ENCODE measurements around the gene LDB1.

The LDB1 gene, protein sequence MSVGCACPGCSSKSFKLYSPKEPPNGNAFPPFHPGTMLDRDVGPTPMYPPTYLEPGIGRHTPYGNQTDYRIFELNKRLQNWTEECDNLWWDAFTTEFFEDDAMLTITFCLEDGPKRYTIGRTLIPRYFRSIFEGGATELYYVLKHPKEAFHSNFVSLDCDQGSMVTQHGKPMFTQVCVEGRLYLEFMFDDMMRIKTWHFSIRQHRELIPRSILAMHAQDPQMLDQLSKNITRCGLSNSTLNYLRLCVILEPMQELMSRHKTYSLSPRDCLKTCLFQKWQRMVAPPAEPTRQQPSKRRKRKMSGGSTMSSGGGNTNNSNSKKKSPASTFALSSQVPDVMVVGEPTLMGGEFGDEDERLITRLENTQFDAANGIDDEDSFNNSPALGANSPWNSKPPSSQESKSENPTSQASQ

DNA sequence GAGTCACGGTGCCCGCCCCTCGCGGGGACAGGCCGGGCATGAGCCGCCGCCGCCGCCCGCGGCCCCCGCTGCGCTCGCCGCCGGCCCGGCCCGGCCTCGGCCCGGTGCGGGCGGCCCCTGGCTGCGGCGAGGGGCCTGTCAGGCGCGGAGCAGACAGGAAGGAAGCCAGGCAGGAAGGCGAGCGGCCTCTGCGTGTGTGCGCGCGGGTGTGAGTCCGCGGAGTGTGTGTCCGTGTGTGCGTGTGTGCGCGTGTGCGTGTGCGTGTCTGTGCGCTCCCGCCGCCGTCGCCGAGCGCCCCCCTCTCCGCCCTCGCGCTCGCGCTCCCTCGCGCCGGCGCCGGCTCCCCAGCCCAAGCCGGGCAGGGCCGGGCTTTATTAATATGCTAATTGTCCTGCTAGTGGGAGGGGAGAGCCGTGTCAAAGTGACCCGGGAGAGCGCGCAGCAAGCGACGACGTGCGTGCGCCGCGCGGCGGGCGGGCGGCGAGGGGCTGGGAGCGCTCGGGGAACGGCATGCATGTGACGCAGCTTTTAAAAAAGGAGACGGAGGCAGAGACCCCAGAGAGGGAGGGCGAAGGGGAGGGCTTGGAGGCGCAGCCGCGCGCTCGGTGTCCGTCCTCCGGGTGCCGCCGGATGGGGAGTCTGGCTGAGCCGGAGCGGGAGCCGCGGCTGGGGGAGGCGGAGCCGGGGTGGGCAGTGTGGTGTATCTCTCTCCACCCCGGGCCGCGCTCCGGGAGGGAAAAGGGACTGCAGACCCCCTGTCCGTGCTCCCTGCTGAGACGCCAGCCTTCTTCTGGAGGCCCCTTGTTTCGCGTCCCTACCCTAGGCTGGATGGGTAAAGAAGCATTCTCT, at the start of gene LDB1:
Gene LDB1 (minus strand): TSS at position 227 of the 849 bp plus-strand sequence. CDS start 258 bp downstream, outside the sequence.
- DNase-seq: peak; percentile 51

DNA sequence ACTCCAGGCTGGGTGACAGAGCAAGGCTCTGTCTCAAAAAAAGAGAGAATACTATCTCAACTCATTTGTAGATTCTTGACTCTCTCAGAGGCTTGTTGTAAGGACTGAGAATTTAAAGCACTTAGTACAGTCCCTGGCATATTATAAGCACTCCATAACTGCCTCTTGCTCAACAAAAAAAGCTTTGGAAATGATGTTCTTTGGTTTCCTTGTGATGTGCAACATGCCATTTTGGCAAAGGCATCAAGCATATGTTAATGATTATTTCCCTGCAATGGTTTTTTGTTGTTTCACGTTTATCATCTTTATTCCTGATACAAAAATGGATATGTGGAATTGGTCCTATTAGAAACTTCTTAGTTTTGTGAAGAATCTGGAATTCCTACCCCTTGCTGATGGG, 47.7 kb upstream of the LDB1 start:
- no peak for DNase-seq

DNA sequence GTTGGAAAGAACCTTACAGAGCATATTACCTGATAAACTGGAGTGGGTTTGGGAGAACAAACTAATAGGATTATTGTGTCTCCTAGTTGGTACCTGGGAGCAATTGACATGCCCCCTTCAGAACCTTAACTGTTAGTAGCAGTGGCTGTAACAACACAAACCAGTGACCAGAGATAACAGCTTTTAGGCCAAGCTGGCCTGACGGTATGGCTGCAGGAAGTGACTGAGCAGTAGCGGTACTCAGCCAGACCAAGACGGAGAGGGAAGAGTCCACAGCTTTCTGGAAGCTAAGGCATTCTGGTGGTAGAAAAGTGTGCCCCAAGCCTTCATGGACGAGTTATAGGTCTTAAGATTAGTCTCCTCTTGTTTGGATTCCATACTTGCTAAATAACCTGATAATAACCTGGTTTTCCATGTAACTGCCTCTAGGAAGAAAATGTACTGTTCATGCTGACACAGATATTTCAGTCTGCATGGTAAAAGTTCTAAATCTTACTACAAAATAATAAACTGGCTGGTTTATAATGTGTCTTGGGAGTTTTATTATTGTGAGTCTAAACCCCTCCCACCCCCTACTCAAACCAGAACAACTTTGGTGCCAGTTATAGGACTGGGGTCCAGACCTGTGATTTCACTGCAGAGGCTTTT, 43.3 kb upstream of the LDB1 start:
- no peak for DNase-seq

DNA sequence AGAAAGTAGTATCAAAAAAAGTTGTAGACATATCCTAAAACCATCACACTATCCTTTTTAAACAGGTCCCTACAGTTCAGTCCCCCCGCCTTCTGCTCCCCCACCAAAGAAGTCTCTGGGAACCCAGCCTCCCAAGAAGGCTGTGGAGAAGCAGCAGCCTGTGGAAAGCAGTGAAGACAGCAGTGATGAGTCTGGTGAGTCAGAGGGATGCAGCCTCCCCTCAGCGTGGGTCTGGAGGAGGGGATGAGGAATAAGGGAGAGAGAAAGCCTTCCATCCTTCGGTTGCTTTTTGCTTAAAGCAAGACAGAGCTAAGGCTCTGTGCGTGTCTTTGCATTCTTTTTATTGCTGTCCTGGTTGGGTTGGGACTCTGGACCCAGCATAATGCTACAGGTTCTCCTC, 39.7 kb upstream of the LDB1 start:
- no peak for DNase-seq

DNA sequence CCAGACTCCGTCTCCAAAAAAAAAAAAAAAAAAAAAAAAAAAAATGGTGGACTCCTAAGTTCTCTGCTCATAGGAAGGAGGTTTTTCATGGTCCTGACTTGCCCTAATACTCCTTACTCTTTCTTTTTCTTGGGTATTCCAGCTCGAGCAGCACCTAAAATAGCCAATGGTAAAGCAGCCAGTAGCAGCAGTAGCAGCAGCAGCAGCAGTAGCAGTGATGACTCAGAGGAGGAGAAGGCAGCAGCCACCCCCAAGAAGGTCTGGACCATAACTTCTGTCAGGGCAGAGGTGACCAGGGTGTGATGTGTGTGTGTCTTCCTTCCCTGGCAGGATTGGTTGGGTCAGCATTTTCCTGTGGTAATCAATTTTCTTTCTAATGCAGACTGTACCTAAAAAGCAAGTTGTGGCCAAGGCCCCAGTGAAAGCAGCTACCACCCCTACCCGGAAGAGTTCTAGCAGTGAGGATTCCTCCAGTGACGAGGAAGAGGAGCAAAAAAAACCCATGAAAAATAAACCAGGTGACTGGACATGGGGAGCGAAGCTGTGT, 39.0 kb upstream of the LDB1 start:
- no peak for DNase-seq

DNA sequence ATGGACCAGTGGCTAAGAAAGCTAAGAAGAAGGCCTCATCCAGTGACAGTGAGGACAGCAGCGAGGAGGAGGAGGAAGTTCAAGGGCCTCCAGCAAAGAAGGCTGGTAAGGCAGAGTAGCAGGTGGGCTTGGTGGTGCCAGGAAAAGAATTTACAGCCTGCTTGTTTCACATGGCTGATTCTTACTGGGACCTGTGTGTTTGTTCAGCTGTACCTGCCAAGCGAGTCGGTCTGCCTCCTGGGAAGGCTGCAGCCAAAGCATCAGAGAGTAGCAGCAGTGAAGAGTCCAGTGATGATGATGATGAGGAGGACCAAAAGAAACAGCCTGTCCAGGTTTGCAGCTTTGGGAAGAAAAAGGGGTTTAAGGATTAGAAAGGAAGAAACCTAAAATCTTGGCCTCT, 37.1 kb upstream of the LDB1 start:
- no peak for DNase-seq

DNA sequence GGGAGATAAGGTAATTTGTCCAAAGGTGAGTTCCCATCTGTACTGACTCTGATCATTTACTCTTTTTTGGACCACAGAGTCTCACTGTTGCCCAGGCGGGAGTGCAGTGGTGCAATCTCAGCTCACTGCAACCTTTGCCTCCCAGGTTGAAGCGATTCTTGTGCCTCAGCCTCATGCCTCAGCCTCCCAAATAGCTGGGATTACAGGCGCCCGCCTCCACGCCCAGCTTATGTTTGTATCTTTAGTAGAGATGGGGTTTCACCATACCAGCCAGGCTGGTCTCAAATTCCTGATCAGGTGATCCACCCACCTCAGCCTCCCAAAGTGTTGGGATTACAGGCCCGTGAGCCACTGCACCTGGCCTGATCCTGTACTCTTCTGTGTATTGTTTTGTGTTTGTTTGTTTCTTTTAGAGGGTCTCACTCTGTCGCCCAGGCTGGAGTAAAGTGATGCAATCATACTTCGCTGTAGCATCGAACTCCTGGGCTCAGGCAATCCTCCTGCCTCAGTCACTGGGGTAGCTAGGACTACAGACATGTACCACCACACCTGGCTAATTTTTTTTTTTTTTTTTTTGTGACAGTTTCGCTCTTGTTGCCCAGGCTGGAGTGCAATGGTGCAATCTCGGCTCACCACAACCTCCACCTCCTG, 34.4 kb upstream of the LDB1 start:
- DNase-seq: no peak

DNA sequence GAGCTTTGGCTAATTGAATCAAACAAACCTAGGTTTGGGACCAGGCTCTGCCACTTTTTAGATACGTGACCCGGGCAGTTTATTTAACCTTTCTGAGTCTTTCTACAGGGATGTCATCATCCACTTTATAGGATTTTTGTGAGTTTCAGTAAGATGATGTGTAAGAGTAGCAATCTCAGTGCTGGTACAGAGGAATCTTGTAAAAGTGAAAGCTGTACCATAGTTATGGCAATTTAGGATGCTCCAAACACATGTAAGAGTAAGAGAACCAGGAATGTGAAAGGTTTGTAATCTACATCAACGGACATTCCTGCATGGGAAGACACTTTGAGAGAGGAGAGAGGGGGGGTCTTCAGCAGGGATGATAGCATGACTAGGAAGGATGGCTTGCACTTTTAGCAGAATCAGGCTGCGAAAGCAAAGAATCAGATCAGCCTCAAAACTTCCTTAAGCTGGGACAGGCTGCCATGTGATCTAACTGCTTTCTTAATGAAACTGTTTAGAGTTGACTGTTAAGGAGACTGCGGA, 33.0 kb upstream of the LDB1 start:
- DNase-seq: no peak

DNA sequence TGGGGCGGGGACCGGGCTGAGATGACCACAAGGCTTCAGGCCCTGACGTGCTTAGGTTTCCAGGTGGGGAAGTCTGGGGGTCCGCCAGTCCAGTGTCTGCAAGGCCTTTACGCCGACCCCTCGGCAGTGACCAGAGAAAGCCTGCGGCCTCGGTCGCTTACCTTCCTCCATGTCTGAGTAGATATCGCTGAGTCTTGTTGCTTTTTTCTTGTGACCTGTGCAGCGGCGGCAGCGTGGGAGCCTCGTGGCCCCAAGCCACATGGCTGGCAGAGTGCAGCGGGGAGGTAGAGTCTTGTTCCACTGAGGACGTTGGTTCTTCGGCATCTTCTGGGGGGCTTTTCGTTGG, 32.4 kb upstream of the LDB1 start:
- DNase-seq: no peak

DNA sequence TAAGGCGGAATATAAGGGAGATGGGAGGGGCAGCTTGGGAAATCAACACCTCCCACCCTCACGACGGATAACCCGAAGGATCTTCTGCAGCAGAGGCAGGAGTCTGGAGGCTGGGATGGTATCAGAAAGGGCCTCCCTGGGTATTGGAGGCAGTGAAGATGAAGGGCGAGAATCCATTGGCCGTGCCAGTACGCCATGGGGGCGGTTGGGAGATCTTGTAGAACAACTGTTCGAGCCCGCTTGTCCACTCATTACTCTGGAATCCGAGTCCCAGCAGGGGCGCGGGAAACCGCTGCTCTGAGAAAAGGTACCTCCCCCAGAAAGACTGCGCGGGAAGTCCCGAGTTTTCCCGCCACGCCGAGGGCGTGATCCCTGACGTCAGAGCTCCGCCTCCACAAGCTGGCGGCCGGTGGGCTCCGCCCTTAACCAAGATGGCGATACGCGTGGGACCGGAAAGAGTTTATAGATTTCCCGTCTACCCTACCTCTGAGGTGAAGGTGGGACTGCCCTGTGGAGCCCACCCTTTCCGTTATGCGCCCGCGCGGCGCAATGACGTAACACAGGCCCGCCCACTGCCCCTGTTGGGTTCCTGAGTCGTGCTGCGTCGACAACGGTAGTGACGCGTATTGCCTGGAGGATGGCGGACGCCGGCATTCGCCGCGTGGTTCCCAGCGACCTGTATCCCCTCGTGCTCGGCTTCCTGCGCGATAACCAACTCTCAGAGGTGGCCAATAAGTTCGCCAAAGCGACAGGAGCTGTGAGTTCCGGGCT, 31.8 kb upstream of the LDB1 start, which contains the start of gene NOLC1:
Gene NOLC1 (plus strand): TSS at position 616 of the 771 bp plus-strand sequence. CDS start 22 bp downstream, at position 638.
- peak; percentile 86 for DNase-seq

DNA sequence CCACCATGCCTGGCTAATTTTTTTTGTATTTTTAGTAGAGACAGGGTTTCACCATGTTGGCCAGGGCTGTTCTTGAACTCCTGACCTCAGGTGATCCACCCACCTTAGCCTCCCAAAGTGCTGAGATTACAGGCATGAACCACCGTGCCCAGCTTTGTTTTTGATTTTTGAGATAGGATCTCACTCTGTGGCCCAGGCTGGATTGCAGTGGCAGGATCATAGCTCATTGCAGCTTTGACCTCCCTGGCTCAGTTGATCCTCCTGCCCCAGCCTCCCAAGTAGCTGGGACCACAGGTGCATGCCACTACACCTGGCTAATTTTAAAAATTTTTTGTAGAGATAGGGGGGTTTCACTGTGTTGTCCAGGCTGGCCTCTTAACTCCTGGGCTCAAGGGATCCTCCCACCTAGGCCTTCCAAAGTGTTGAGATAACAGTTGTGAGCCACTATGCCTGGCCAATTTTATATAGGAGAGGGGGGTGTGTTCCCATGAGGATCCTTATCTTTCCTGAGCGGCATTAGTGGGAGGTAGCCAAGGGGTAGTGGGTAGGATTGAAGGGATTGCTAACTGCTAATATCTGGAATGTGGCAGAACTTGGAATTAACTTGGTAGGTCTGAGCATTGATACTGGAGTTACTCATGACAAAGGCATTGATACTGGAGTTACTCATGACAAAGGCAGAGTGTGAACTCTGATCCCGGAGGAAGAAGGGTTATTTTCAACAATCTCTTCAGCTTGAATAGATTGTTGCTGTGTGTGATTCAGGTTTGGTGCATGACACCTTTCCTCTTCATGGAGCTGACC, 31.0 kb upstream of the LDB1 start:
- no peak for DNase-seq

DNA sequence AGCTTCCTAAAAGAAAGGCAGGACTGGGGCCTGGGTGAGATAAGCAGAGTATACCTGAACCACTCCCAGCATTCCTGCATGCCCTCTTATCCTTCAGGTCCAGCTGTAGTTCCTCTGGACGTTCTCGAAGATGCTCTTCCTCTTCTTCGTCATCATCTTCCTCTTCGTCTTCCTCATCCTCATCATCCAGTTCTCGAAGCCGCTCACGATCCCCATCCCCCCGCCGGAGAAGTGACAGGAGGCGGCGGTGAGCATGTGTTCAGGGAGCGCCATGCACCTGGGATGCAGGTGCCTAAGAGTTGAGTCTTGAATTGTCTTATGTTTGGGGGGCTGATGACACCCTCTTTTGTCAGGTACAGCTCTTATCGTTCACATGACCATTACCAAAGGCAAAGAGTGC, 28.1 kb upstream of the LDB1 start:
- no peak for DNase-seq

DNA sequence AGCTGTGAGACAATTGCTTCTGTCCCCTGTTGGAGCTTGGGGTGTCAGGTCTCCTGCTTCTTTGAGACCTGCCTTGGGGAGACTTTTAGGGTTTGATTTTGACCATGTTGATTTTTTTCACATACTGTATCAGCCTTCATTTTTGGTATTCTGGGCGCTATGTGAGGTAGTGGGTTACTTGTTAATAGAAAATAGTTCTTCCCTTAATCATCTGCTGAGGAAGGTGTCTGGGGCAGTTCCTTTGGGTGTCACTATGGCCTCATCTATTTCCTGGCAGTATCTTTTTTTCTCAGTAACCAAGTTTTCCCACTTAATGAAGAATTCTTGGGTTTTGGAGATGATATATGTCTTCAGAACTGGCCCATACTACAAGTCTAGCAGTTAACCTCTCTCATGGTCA, 27.4 kb upstream of the LDB1 start:
- no peak for DNase-seq

DNA sequence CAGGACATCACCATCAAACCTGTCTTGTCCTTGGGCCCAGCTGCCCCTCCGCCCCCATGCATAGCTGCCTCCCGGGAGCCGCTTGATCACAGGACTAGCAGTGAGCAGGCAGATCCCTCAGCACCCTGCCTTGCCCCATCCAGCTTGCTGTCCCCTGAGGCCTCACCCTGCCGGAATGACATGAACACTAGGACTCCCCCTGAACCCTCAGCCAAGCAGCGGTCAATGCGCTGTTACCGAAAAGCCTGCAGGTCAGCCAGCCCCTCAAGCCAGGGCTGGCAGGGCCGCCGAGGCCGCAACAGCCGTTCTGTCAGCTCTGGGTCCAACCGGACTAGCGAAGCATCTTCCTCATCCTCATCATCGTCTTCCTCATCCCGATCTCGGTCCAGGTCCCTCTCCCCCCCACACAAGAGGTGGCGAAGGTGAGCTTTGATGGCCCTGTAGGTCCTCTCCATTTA, 26.8 kb upstream of the LDB1 start:
- no peak for DNase-seq

DNA sequence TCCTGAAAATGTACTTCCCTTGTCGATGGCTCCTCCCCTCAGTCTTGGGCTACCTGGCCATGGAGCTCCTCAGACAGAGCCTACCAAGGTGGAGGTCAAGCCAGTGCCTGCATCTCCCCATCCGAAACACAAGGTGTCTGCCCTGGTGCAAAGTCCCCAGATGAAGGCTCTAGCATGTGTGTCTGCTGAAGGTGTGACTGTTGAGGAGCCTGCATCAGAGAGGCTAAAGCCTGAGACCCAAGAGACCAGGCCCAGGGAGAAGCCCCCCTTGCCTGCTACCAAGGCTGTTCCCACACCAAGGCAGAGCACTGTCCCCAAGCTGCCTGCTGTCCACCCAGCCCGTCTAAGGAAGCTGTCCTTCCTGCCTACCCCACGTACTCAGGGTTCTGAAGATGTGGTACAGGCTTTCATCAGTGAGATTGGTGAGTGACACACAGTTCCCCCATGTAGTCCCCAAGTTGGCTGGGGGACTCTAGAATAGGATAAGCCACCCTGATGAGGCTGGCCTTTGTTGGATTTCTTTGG, 21.5 kb upstream of the LDB1 start:
- no peak for DNase-seq

DNA sequence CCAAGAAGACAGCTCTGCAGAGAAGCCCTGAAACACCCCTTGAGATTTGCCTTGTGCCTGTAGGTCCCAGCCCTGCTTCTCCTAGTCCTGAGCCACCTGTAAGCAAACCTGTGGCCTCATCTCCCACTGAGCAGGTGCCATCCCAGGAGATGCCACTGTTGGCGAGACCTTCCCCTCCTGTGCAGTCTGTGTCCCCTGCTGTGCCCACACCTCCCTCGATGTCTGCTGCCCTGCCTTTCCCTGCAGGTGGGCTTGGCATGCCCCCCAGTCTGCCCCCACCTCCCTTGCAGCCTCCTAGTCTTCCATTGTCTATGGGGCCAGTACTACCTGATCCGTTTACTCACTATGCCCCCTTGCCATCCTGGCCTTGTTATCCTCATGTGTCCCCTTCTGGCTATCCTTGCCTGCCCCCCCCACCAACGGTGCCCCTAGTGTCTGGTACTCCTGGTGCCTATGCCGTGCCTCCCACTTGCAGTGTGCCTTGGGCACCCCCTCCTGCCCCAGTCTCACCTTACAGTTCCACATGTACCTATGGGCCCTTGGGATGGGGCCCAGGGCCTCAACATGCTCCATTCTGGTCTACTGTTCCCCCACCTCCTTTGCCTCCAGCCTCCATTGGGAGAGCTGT, 20.9 kb upstream of the LDB1 start:
- no peak for DNase-seq

DNA sequence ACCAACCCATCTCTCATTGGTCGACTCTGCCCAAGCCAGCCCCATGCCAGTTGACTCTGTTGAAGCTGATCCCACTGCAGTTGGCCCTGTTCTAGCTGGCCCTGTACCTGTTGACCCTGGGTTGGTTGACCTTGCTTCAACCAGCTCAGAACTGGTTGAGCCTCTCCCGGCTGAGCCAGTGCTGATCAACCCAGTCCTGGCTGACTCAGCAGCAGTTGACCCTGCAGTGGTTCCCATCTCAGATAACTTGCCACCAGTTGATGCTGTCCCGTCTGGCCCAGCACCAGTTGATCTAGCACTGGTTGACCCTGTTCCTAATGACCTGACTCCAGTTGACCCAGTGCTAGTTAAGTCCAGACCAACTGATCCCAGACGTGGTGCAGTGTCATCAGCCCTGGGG, 20.1 kb upstream of the LDB1 start:
- DNase-seq: no peak

DNA sequence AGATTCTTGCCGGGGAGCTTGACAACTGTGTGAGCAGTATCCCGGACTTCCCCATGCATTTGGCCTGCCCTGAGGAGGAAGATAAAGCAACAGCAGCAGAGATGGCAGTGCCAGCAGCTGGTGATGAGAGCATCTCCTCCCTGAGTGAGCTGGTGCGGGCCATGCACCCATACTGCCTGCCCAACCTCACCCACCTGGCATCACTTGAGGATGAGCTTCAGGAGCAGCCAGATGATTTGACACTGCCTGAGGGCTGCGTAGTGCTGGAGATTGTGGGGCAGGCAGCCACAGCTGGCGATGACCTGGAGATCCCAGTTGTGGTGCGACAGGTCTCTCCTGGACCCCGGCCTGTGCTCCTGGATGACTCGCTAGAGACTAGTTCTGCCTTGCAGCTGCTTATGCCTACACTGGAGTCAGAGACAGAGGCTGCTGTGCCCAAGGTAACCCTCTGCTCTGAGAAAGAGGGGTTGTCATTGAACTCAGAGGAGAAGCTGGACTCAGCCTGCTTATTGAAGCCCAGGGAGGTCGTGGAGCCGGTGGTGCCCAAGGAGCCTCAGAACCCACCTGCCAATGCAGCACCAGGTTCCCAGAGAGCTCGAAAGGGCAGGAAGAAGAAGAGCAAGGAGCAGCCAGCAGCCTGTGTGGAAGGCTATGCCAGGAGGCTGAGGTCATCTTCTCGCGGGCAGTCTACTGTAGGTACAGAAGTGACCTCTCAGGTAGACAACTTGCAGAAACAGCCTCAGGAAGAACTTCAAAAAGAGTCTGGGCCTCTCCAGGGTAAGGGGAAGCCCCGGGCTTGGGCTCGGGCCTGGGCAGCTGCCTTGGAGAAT, 19.3 kb upstream of the LDB1 start:
- DNase-seq: no peak

DNA sequence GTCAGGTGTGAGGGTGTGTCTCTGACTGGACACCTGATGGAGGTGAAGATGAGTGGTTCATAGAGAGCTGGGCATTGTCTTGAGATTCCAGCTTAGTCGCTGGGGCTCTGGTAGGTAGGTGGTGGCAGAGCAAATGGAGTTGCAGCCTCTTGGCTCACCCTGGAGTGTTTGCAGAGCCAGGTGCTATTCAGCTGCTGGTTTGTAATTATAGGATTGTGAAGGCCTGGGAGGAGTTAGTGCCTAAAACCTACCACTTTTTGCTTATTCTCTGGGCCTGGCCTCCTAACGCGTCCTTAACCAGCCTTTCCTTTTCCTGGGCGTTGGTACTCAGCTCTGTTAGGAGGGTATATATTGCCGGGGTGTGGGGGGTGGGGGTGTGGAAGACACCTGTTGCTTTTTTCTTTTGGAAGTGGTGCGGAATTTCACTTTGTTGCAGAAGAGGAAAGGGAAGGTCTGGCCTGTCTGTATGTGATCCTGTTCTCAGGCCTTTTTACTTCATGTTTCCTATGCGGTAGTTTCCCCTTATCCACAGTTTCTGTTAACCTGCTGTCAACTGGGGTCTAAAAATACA, 15.9 kb upstream of the LDB1 start:
- peak; percentile 28 for DNase-seq
